K562 treated with DMSO at 1 percent for 12 hours (cell line): ENCODE measurements around the gene ZBTB22. TPM values are rescaled to one million over a fixed set of nuclear protein-coding genes. Genes with fewer than 3 reads are reported as not detected.

Source experiments
- total RNA-seq: library from RNA; unstranded; fragments of 300-600 nt; gene quantifications from 2 replicates; pipeline ENCODE4 v1.2.3, GENCODE V29; 2022; ENCODE audit not compliant: insufficient read depth

ZBTB22 gene
- 10.6 and 12.5 TPM in 2 replicates for total RNA-seq

GRCh38 chr6:33317669-33318425 is at the start of gene ZBTB22:
Gene ZBTB22 (minus strand): TSS chr6:33317744. CDS start chr6:33316916, 828 bp downstream.

GRCh38 chr6:33313709-33314514 is 3.6 kb downstream of the ZBTB22 start, which contains the start of gene TAPBP:
Gene TAPBP (minus strand): TSS chr6:33314078. CDS start chr6:33314041, 37 bp downstream.

GRCh38 chr6:33298773-33299236 is 18.7 kb downstream of the ZBTB22 start, which contains the start of gene RGL2:
Gene RGL2 (minus strand): TSS chr6:33298942. CDS start chr6:33298610, 332 bp downstream.

GRCh38 chr6:33288921-33289783 is 28.4 kb downstream of the ZBTB22 start, which contains the start of the genes PFDN6 and WDR46:
Gene PFDN6 (plus strand): TSS chr6:33289601. CDS start chr6:33289857, 256 bp downstream.
Gene WDR46 (minus strand): TSS chr6:33289239. CDS start chr6:33289170, 69 bp downstream.

GRCh38 chr6:33276864-33277662 is 40.5 kb downstream of the ZBTB22 start, which contains the start of gene B3GALT4:
Gene B3GALT4 (plus strand): TSS chr6:33277123. CDS start chr6:33277420, 297 bp downstream.

GRCh38 chr6:33271468-33272274 is 45.9 kb downstream of the ZBTB22 start, which contains the start of the genes RPS18 and VPS52:
Gene RPS18 (plus strand): TSS chr6:33272075. CDS start chr6:33272120, 45 bp downstream.
Gene VPS52 (minus strand): TSS chr6:33271876. CDS start chr6:33271675, 201 bp downstream.

Other genes with a start within 250 kb of the ZBTB22 start
- not detected in 2 replicates for gene HLA-DPA1, start 244.1 kb downstream of the ZBTB22 start, total RNA-seq
- not detected in 2 replicates for gene HLA-DPB1, start 241.8 kb downstream of the ZBTB22 start, total RNA-seq
- 0.58 and 0.83 TPM in 2 replicates for gene COL11A2, start 125.3 kb downstream of the ZBTB22 start, total RNA-seq
- 28.9 and 37.5 TPM in 2 replicates for gene RXRB, start 117.1 kb downstream of the ZBTB22 start, total RNA-seq
- gene SLC39A7, start 116.9 kb downstream of the ZBTB22 start, total RNA-seq: 115 and 152 TPM in 2 replicates
- 16.8 TPM in 2 replicates for gene HSD17B8, start 113.1 kb downstream of the ZBTB22 start, total RNA-seq
- gene RING1, start 109.2 kb downstream of the ZBTB22 start, total RNA-seq: 49.0 and 55.3 TPM in 2 replicates
- gene VPS52, start 45.9 kb downstream of the ZBTB22 start, total RNA-seq: 24.9 and 42.0 TPM in 2 replicates
- gene RPS18, start 45.7 kb downstream of the ZBTB22 start, total RNA-seq: 11,156 and 15,789 TPM in 2 replicates
- 3.2 and 4.5 TPM in 2 replicates for gene B3GALT4, start 40.6 kb downstream of the ZBTB22 start, total RNA-seq
- 48.0 and 55.6 TPM in 2 replicates for gene WDR46, start 28.5 kb downstream of the ZBTB22 start, total RNA-seq
- 137 and 173 TPM in 2 replicates for gene PFDN6, start 28.1 kb downstream of the ZBTB22 start, total RNA-seq
- 19.0 and 32.5 TPM in 2 replicates for gene RGL2, start 18.8 kb downstream of the ZBTB22 start, total RNA-seq
- 52.5 and 171 TPM in 2 replicates for gene TAPBP, start 3.7 kb downstream of the ZBTB22 start, total RNA-seq
- gene DAXX, start 5.2 kb upstream of the ZBTB22 start, total RNA-seq: 44.7 and 61.3 TPM in 2 replicates
- 91.7 and 119 TPM in 2 replicates for gene KIFC1, start 74.1 kb upstream of the ZBTB22 start, total RNA-seq
- gene PHF1, start 93.3 kb upstream of the ZBTB22 start, total RNA-seq: 62.9 and 79.9 TPM in 2 replicates
- 427 and 491 TPM in 2 replicates for gene CUTA, start 100.4 kb upstream of the ZBTB22 start, total RNA-seq
- gene SYNGAP1, start 102.3 kb upstream of the ZBTB22 start, total RNA-seq: 1.1 and 10.1 TPM in 2 replicates
- gene ZBTB9, start 136.8 kb upstream of the ZBTB22 start, total RNA-seq: 7.0 and 13.1 TPM in 2 replicates